ENCODE data around the gene LNP1.

LNP1 gene

DNA sequence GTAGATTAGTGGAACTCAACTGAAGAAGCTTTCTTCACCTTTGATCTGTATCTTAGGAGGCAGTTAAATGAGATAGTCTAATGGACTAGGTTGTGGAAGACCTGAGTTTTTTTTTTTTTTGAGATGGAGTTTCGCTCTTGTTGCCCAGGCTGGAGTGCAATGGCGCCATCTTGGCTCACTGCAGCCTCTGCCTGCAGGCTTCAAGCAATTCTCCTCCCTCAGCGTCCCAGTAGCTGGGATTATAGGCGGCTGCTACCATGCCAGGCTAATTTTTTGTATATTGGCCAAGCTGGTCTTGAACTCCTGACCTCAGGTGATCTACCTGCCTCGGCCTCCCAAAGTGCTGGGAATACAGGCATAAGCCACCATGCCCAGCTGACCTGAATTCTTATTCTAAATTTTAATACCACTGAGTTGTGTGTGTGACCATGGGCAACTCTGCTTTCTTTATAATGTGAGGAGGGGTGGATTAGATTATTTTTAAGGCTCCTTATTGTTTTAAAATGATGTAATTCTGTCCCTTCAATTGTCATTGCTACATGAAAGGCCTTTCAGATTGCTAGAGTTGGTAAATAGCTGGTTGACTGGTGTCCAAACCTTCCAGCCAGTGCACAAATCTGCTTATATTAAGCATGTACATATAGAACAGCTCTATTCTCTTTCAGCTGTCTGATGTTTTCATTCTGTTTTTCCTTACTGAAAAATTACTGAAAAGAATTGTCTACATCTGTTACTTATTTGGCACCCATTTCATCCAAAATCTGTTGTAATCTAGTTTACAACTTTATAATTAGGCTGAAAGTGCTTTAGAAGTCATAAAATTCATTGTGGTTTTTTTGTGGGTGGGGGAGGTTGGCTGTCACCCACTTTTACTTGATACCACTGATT lies 2.3 kb downstream of the LNP1 start:
- H3K4me3 ChIP-seq (ENCODE audit: insufficient read depth, low read length, poor library complexity, severe bottlenecking), result peak overlapping the region; percentile 67
- no peak for TF ChIP-seq EZH2phosphoT487 (conservative IDR thresholded peaks at IDR 0.05; ENCODE audit: low read length)
- TF ChIP-seq CTCF (IDR thresholded peaks at IDR 0.05; ENCODE audit: insufficient read depth, low read length, poor library complexity, severe bottlenecking), result no peak
- no peak overlapping the region for H3K9ac ChIP-seq (ENCODE audit: low read length)
- no peaks in the 10 kb centered on the region for H3K9me2 ChIP-seq (replicated peaks; ENCODE audit: insufficient read depth, low read length)
- H4K20me1 ChIP-seq (ENCODE audit: low read depth, low read length), result peaks cover 8% of the 10 kb centered on the region; the same call in 1 of the 2 replicates
- peaks cover 33% of the 10 kb centered on the region for H3K79me2 ChIP-seq (ENCODE audit: insufficient read depth, low read length)
- H3K27me3 ChIP-seq (ENCODE audit: low read length), result no peaks in the 10 kb centered on the region
- H3K36me3 ChIP-seq (ENCODE audit: low read length), result no peaks in the 10 kb centered on the region
- no peak overlapping the region for H3K27ac ChIP-seq (ENCODE audit: low read depth, low read length)
- peak overlapping the region; percentile 94 for H3K4me2 ChIP-seq (ENCODE audit: low read depth, low read length, poor library complexity, severe bottlenecking)
- no peak overlapping the region for H2AFZ ChIP-seq (ENCODE audit: low read depth, low read length, severe bottlenecking)
- no peaks in the 10 kb centered on the region for H3F3A ChIP-seq (ENCODE audit: insufficient read depth)
- H3K9me3 ChIP-seq (ENCODE audit: insufficient read depth, low read length), result no peaks in the 10 kb centered on the region

GRCh38 chr3:100404250-100404548 lies 2.9 kb downstream of the LNP1 start:
- H3K9me2 ChIP-seq (replicated peaks; ENCODE audit: insufficient read depth, low read length), result no peaks in the 10 kb centered on the region
- no peaks in the 10 kb centered on the region for H3F3A ChIP-seq (ENCODE audit: insufficient read depth)
- H3K9me3 ChIP-seq (ENCODE audit: insufficient read depth, low read length), result no peaks in the 10 kb centered on the region
- peak overlapping the region; percentile 16 for H3K4me3 ChIP-seq (ENCODE audit: insufficient read depth, low read length, poor library complexity, severe bottlenecking)
- peaks cover 7% of the 10 kb centered on the region; the same call in 1 of the 2 replicates for H4K20me1 ChIP-seq (ENCODE audit: low read depth, low read length)
- H3K27ac ChIP-seq (ENCODE audit: low read depth, low read length), result no peak overlapping the region
- no peak overlapping the region for H2AFZ ChIP-seq (ENCODE audit: low read depth, low read length, severe bottlenecking)
- peaks cover 27% of the 10 kb centered on the region for H3K79me2 ChIP-seq (ENCODE audit: insufficient read depth, low read length)
- TF ChIP-seq CTCF (IDR thresholded peaks at IDR 0.05; ENCODE audit: insufficient read depth, low read length, poor library complexity, severe bottlenecking) (no peak), EZH2phosphoT487 (conservative IDR thresholded peaks at IDR 0.05; ENCODE audit: low read length) (no peak)
- H3K4me2 ChIP-seq (ENCODE audit: low read depth, low read length, poor library complexity, severe bottlenecking), result peak overlapping the region; percentile 94
- no peak overlapping the region for H3K9ac ChIP-seq (ENCODE audit: low read length)
- no peaks in the 10 kb centered on the region for H3K36me3 ChIP-seq (ENCODE audit: low read length)
- H3K27me3 ChIP-seq (ENCODE audit: low read length), result no peaks in the 10 kb centered on the region

- no peak overlapping the region for H3K4me2 ChIP-seq (ENCODE audit: low read depth, low read length, poor library complexity, severe bottlenecking)
Observed at GRCh38 chr3:100407164-100407563, 5.8 kb downstream of the LNP1 start.

More at GRCh38 chr3:100407164-100407563, 5.8 kb downstream of the LNP1 start:
- no peak for TF ChIP-seq EZH2phosphoT487 (conservative IDR thresholded peaks at IDR 0.05; ENCODE audit: low read length)
- no peak for TF ChIP-seq CTCF (IDR thresholded peaks at IDR 0.05; ENCODE audit: insufficient read depth, low read length, poor library complexity, severe bottlenecking)
- Histone ChIP-seq H2AFZ (ENCODE audit: low read depth, low read length, severe bottlenecking) (no peak overlapping the region), H3K9ac (ENCODE audit: low read length) (no peak overlapping the region), H3K79me2 (ENCODE audit: insufficient read depth, low read length) (peaks cover 7% of the 10 kb centered on the region), H3K9me3 (ENCODE audit: insufficient read depth, low read length) (no peaks in the 10 kb centered on the region), H4K20me1 (ENCODE audit: low read depth, low read length) (no peaks in the 10 kb centered on the region), H3K27ac (ENCODE audit: low read depth, low read length) (no peak overlapping the region), H3K36me3 (ENCODE audit: low read length) (no peaks in the 10 kb centered on the region), H3K4me3 (ENCODE audit: insufficient read depth, low read length, poor library complexity, severe bottlenecking) (no peak overlapping the region), H3K9me2 (replicated peaks; ENCODE audit: insufficient read depth, low read length) (no peaks in the 10 kb centered on the region), H3F3A (ENCODE audit: insufficient read depth) (no peaks in the 10 kb centered on the region), H3K27me3 (ENCODE audit: low read length) (no peaks in the 10 kb centered on the region)

Measured in SU-DHL-6 (cell line).